ENCODE results near the gene ZBTB42.

DNA sequence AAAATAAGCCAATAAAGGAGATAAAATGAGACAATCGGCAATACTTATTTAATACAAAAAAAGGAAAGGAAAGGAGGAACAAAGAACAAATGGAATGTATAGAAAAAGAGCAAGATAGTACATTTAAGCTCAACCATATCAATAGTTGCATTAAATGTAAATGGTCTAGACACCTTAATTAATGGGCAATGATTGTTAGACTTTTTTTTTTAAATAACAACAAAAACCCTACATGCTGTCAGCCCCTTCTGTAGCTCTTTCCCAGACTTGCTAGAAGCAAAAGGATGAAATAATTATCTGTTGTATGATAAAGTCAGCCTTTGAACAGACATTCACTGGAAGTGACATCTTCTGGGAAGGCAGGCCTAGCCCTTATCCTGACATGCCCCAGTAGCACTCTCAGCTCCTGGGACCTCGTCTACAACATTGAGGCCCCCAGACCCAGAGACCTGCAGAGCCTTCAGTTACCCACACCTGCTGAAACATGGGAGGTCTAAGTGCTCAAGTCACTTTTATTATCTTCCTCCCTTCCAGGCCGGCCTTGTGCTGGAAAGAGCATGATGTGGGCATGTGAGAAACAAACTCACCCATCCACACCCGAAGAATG lies 34.5 kb upstream of the ZBTB42 start:
- TF ChIP-seq, protein P1, sequence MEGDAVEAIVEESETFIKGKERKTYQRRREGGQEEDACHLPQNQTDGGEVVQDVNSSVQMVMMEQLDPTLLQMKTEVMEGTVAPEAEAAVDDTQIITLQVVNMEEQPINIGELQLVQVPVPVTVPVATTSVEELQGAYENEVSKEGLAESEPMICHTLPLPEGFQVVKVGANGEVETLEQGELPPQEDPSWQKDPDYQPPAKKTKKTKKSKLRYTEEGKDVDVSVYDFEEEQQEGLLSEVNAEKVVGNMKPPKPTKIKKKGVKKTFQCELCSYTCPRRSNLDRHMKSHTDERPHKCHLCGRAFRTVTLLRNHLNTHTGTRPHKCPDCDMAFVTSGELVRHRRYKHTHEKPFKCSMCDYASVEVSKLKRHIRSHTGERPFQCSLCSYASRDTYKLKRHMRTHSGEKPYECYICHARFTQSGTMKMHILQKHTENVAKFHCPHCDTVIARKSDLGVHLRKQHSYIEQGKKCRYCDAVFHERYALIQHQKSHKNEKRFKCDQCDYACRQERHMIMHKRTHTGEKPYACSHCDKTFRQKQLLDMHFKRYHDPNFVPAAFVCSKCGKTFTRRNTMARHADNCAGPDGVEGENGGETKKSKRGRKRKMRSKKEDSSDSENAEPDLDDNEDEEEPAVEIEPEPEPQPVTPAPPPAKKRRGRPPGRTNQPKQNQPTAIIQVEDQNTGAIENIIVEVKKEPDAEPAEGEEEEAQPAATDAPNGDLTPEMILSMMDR (IDR thresholded peaks at IDR 0.05; ENCODE audit: extremely low read depth in 1 of 2, insufficient read depth in 1 of 2, low read depth in 1 of 2, low read length in 2 of 2) = no peak
- no peak for TF ChIP-seq EZH2 (IDR thresholded peaks at IDR 0.05; ENCODE audit: borderline replicate concordance, low read depth, low read length, severe bottlenecking)
- TF ChIP-seq POLR2A (IDR thresholded peaks at IDR 0.05; ENCODE audit: low read depth, low read length) = no peak
- no peak for TF ChIP-seq POLR2AphosphoS5 (IDR thresholded peaks at IDR 0.05; ENCODE audit: insufficient read depth, low read depth, low read length)
- TF ChIP-seq GATA2 (IDR thresholded peaks at IDR 0.05; ENCODE audit: insufficient read depth, insufficient read length, low read depth, low read length) = no peak
- TF ChIP-seq JUN (IDR thresholded peaks at IDR 0.05; ENCODE audit: borderline replicate concordance, insufficient read depth, insufficient read length, low read depth) = no peak
